ENCODE data around the gene NOTO.

NOTO gene

GRCh38 chr2:73235315-73236028 is 33.1 kb downstream of the NOTO start:
- DNase-seq = no peak

- DNase-seq = no peak
Measured at GRCh38 chr2:73237168-73237567, 34.8 kb downstream of the NOTO start.

- no peak for DNase-seq
Measured at GRCh38 chr2:73238149-73238548, 35.8 kb downstream of the NOTO start.

- DNase-seq = no peak
Measured at GRCh38 chr2:73238976-73239375, 36.6 kb downstream of the NOTO start.

- no peak for DNase-seq
Measured at GRCh38 chr2:73239776-73240175, 37.4 kb downstream of the NOTO start.

- DNase-seq = no peak
Measured at GRCh38 chr2:73243884-73244570, 41.7 kb downstream of the NOTO start.

- DNase-seq = no peak
Measured at GRCh38 chr2:73244580-73244979, 42.2 kb downstream of the NOTO start.

GRCh38 chr2:73246850-73247249 is 44.5 kb downstream of the NOTO start:
- DNase-seq = no peak

GRCh38 chr2:73249636-73250035 is 47.3 kb downstream of the NOTO start:
- DNase-seq = no peak

- DNase-seq = no peak
Measured at GRCh38 chr2:73250872-73251846, 48.8 kb downstream of the NOTO start.

- DNase-seq = no peak
Measured at GRCh38 chr2:73252238-73253027, 50.1 kb downstream of the NOTO start.

GRCh38 chr2:73253400-73253799 is 51.0 kb downstream of the NOTO start:
- DNase-seq = no peak

- no peak for DNase-seq
Measured at GRCh38 chr2:73253901-73254300, 51.5 kb downstream of the NOTO start.

GRCh38 chr2:73254343-73255006 is 52.1 kb downstream of the NOTO start:
- DNase-seq = no peak

- no peak for DNase-seq
Measured at GRCh38 chr2:73255007-73255644, 52.8 kb downstream of the NOTO start.

GRCh38 chr2:73255907-73256617 is 53.7 kb downstream of the NOTO start:
- no peak for DNase-seq

GRCh38 chr2:73256618-73256922 is 54.2 kb downstream of the NOTO start:
- DNase-seq = no peak

GRCh38 chr2:73257021-73257420 is 54.6 kb downstream of the NOTO start:
- no peak for DNase-seq

- DNase-seq = no peak
Measured at GRCh38 chr2:73257425-73258125, 55.2 kb downstream of the NOTO start.

- no peak for DNase-seq
Measured at GRCh38 chr2:73258186-73258912, 56.0 kb downstream of the NOTO start.

Data from activated CD4-positive, alpha-beta T cell treated with anti-CD3 and anti-CD28 coated beads, Interleukin-2, amount 50 U/mL, for 4 hours (primary cell).